GM12864 (cell line): ENCODE results near the gene ZNF792.
A peak's percentile ranks its signal among the peaks of the same experiment; 100 is the strongest.
"Not testable (repeated sequence)": the region's sequence is repeated elsewhere in the genome, so short reads cannot be mapped to it uniquely, and the experiment has no call there.

Experiments used
- DNase-seq: peaks from one replicate; pipeline ENCODE4 v3.0.0-alpha.2; 2011; ENCODE audit warnings: low read depth
- H3K4me3 ChIP-seq: 2 replicates; pipeline ENCODE4 v1.5.1; 2011; ENCODE audit warnings: mild to moderate bottlenecking, low read depth, low read length, control low read depth
- CTCF ChIP-seq: IDR thresholded peaks from 2 replicates; pipeline ENCODE4 v1.5.1; 2011; ENCODE audit warnings: low read depth, mild to moderate bottlenecking, moderate library complexity, low read length, control low read depth, inconsistent platforms; ENCODE audit errors: missing control alignments

The ZNF792 gene

DNA sequence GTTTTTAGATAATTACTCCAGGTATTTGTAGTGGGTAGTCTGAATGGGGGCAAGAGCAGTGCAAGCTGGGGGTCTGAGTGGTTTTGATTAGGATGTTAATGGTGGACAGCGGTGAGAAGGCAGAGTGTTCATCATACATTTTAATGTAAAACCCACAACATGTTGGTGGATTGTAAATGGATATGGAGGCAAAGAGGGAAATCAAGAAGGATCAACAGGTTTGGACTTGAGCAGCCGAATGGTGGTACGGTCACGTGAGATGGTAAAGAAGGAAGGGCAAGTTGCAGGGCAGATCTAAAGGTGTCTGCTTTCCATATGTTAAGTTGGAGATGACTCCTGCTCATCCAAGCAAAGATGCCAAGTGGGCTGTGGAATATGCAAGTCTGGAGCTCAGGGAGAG, 27.8 kb downstream of the ZNF792 start:
- no peak for TF ChIP-seq CTCF
- DNase-seq, result no peak
- no peak overlapping the region for H3K4me3 ChIP-seq

GRCh38 chr19:34932494-34932893, 31.5 kb downstream of the ZNF792 start:
- no peak for DNase-seq
- no peak for TF ChIP-seq CTCF
- H3K4me3 ChIP-seq, result no peak overlapping the region

DNA sequence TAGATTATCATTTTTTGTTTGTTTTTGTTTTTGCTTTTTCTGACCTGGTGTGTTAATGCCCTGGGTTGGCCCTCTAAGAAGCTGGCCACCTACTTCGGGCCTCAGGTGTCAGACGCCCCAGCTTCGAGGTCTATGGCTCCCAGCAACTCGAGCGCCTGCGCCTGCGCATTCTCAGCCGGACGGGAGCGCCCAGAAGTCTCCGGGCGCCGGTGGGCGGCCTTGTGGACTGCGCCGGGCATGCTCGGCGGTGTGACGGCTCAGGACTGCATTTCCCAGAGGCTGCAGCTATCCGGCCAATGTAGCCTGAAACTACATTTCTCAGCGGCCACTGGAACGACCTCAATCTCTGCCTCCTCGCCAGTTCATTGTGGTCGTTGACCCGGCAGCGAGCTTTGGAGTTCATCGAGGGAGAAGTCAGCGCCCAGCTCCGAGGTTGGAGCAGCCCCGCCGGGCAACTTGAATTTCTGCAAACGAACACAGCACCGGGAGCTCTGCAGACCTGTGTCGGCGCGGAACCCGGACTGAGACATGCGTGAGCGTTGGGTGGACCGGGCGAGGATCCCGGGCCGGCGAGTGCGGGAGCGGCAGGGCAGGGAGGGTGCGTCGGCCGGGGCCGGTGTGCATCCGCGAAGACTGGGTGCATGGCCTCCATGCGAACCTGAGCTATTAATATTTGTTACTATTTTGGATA, 37.2 kb downstream of the ZNF792 start, which contains the start of gene ZNF30:
Gene ZNF30, plus strand, starts transcription at position 219 of the 691 bp plus-strand sequence. CDS start 3,045 bp downstream, outside the sequence.
- TF ChIP-seq CTCF, result no peak
- peak; percentile 65 for DNase-seq
- peak within 1 kb of the TSS; percentile 88 for H3K4me3 ChIP-seq

DNA sequence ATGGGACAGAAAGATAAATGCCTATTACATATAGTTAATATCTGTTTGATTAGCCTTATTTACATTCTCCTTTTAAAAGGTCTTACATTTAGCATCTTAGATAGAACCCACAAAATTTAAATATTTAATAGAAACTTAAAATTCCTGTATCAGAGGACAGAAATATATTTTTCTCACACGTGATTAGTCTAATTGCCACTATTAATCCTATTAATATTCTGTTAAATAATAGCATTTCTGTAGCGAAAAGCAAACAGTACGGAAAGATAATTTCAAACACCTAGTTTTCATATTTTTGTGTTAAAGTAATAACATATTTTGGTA, 37.7 kb downstream of the ZNF792 start:
- H3K4me3 ChIP-seq, result peak overlapping the region; percentile 88; the same call in 1 of the 2 replicates
- DNase-seq, result no peak

DNA sequence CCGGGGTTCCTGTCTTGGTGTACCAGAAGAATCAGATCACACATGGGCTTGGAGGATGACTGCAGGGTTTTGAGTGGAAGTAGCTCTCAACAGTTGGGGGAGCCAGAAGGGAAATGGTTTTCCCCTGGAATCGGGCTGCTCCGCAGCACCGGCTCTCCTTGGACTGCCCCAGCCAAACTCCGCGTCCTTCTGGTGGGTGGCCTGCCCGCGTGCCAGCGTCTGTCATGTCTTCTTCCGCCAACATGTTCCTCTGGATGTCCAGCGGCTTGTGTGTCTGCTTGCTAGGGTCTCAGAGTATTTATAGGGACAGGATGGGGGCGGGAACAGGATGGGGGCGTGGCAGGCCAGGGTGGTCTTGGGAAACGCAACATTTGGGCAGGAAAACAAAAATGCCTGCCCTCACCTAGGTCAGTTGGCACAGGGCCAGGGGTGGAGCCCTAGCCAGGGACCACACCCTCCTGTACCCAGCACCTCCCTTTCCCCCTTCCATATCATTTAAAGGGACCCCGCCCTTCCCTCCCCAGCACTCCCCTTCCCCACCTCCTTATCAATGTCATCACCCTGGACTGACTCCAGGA, 38.7 kb downstream of the ZNF792 start:
- no peak for TF ChIP-seq CTCF
- H3K4me3 ChIP-seq, result no peak overlapping the region
- DNase-seq, result no peak

More for the DNA sequence above, 37.7 kb downstream of the ZNF792 start:
- TF ChIP-seq CTCF, result no peak

- not testable (repeated sequence) for DNase-seq
Measured at GRCh38 chr19:34920090-34920786, 43.8 kb downstream of the ZNF792 start.

GRCh38 chr19:34918190-34918589, 45.8 kb downstream of the ZNF792 start:
- no peak for DNase-seq
- TF ChIP-seq CTCF, result no peak
- H3K4me3 ChIP-seq, result no peak overlapping the region

More at GRCh38 chr19:34920090-34920786, 43.8 kb downstream of the ZNF792 start:
- H3K4me3 ChIP-seq, result not testable (repeated sequence)

DNA sequence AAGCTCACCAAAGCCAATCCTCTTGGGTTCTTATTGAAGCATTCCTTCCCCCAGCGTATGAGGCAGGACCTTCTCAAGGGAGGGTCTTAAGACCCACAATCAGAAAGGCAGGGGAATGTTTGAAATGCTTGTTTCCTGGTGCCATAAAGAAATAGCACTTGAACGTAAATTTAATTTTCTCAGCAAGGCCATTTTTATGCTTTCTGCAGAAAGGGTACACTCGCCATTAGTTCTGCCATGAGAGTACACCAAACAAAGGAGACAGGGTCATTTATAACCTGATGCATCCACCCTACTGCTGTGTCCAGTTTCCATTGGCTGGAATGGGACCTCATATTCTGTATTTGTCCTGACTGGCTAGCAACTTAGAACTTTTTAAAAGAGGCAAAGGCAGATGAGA, 46.9 kb downstream of the ZNF792 start:
- not testable (repeated sequence) for DNase-seq, H3K4me3 ChIP-seq
